Loucy (cell line): ENCODE results near the gene ISCU.

Experiments used
- H2AFZ ChIP-seq: fragments of 200-600 bp; sonication (generic); 2 replicates; pipeline ENCODE4 v1.6.0; 2016; ENCODE audit warnings: antibody characterized with exemption, mild to moderate bottlenecking, low read length, moderate library complexity
- H3F3A ChIP-seq: fragments of 200-600 bp; 2 replicates; pipeline ENCODE4 v1.6.0; 2016; ENCODE audit warnings: antibody characterized with exemption, low read depth, mild to moderate bottlenecking
- H3K27me3 ChIP-seq: fragments of 200-600 bp; sonication (generic); 2 replicates; pipeline ENCODE4 v1.6.1; 2014; ENCODE audit warnings: low read length, mild to moderate bottlenecking; ENCODE audit not compliant: insufficient read depth, poor library complexity, severe bottlenecking
- H3K36me3 ChIP-seq: fragments of 200-600 bp; sonication (generic); 2 replicates; pipeline ENCODE4 v1.6.1; 2016; ENCODE audit warnings: low read length; ENCODE audit not compliant: insufficient read depth
- H3K4me1 ChIP-seq: fragments of 200-600 bp; sonication (generic); 2 replicates; pipeline ENCODE4 v1.5.1; 2014; ENCODE audit warnings: low read length, mild to moderate bottlenecking; ENCODE audit not compliant: insufficient read depth, poor library complexity, severe bottlenecking
- H3K4me2 ChIP-seq: fragments of 200-600 bp; sonication (generic); 2 replicates; pipeline ENCODE4 v1.6.0; 2014; ENCODE audit warnings: antibody characterized with exemption, low read length, low read depth, mild to moderate bottlenecking; ENCODE audit not compliant: poor library complexity, severe bottlenecking
- H3K4me3 ChIP-seq: fragments of 200-600 bp; sonication (generic); 2 replicates; pipeline ENCODE4 v1.5.1; 2014; ENCODE audit warnings: low read length, mild to moderate bottlenecking, mixed read lengths; ENCODE audit not compliant: poor library complexity, severe bottlenecking
- H3K79me2 ChIP-seq: fragments of 200-600 bp; sonication (generic); 2 replicates; pipeline ENCODE4 v1.6.1; 2014; ENCODE audit warnings: low read length; ENCODE audit not compliant: insufficient read depth
- H3K9ac ChIP-seq: fragments of 200-600 bp; sonication (generic); 2 replicates; pipeline ENCODE4 v1.6.0; 2014; ENCODE audit warnings: mild to moderate bottlenecking, low read depth, low read length, moderate library complexity; ENCODE audit not compliant: poor library complexity, severe bottlenecking
- H3K9me2 ChIP-seq: fragments of 200-600 bp; sonication (generic); replicated peaks from 2 replicates; pipeline ENCODE4 v1.6.1; 2016; ENCODE audit warnings: low read depth, low read length, mixed read lengths
- H3K9me3 ChIP-seq: fragments of 200-600 bp; sonication (generic); 2 replicates; pipeline ENCODE4 v1.6.1; 2014; ENCODE audit warnings: mild to moderate bottlenecking, antibody characterized with exemption, low read length, low read depth; ENCODE audit not compliant: insufficient read depth
- H4K20me1 ChIP-seq: fragments of 200-600 bp; sonication (generic); 2 replicates; pipeline ENCODE4 v1.6.0; 2014; ENCODE audit warnings: antibody characterized with exemption, low read length, mild to moderate bottlenecking; ENCODE audit not compliant: insufficient read depth, poor library complexity, severe bottlenecking
- CTCF ChIP-seq: fragments of 200-600 bp; sonication (generic); conservative IDR thresholded peaks from 2 replicates; pipeline ENCODE4 v1.5.1; 2014; ENCODE audit warnings: mild to moderate bottlenecking, antibody characterized with exemption, low read length
- EZH2phosphoT487 ChIP-seq: fragments of 200-600 bp; IDR thresholded peaks from 2 replicates; pipeline ENCODE4 v1.6.1; 2018; ENCODE audit warnings: antibody characterized with exemption, mild to moderate bottlenecking, moderate library complexity, borderline replicate concordance

Gene ISCU

GRCh38 chr12:108580531-108580930, 18.1 kb downstream of the ISCU start:
- no peak overlapping the region for H3K9ac ChIP-seq
- no peak overlapping the region for H3K4me2 ChIP-seq

DNA sequence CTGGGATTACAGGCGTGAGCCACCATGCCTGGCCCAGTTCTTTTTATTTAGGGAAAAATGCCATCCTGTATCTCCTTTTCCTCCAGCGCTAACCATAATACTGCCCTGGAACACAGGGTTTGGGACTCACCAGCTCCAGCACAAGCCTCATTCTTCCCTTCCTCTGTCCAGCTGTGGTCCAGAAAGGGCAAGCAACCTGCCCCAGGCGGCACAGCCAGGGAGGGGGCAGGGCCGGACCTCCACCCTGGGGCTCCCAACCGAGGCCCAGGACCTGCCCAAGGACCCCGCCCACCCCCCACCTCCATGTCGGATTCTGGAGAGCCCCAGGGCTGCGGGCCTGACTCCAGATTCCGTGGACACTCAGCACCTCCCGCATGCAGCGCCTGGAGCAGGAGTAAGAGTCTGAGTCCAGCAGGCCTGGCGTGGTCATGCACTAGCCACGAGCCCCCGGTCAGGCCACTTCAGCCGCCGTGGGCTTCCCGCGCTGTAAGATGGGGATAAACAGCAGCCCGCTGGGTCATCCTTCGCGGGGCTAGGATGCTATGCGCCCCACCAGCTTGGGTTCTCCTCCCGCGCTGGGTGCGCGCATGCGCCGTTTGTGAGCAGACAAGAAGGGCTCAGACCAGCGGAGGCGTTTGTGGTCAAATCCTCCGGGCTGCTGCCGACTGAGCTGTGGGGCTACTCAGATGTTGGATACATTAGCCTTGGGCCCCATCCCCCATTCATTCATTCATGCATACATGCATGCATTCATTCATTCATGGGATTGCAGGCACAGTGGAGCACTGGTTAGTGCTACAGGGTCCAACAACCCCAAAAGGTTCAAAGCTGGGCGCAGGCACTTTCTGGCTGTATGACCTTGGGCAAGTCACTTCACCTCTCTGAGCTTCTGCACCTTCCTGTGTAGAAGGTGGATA, 19.2 kb downstream of the ISCU start:
- H2AFZ ChIP-seq: no peak overlapping the region
- no peak overlapping the region for H3K4me2 ChIP-seq
- H3K9ac ChIP-seq: no peak overlapping the region

More at GRCh38 chr12:108580531-108580930, 18.1 kb downstream of the ISCU start:
- no peaks in the 10 kb centered on the region for H4K20me1 ChIP-seq
- no peak overlapping the region for H3K4me3 ChIP-seq
- H3K27me3 ChIP-seq: no peaks in the 10 kb centered on the region
- H2AFZ ChIP-seq: no peak overlapping the region
- H3K36me3 ChIP-seq: no peaks in the 10 kb centered on the region
- H3K4me1 ChIP-seq: no peaks in the 10 kb centered on the region
- no peaks in the 10 kb centered on the region for H3F3A ChIP-seq
- TF ChIP-seq EZH2phosphoT487 (no peak), CTCF (no peak)
- H3K79me2 ChIP-seq: no peaks in the 10 kb centered on the region
- H3K9me3 ChIP-seq: no peaks in the 10 kb centered on the region
- H3K9me2 ChIP-seq: no peaks in the 10 kb centered on the region

GRCh38 chr12:108582509-108582908, 20.1 kb downstream of the ISCU start:
- Histone ChIP-seq H3K9ac (no peak overlapping the region), H3K79me2 (no peaks in the 10 kb centered on the region), H3K4me1 (no peaks in the 10 kb centered on the region), H3K4me3 (no peak overlapping the region), H3K9me3 (no peaks in the 10 kb centered on the region), H4K20me1 (no peaks in the 10 kb centered on the region), H2AFZ (no peak overlapping the region), H3K9me2 (no peaks in the 10 kb centered on the region), H3K27me3 (no peaks in the 10 kb centered on the region), H3F3A (no peaks in the 10 kb centered on the region), H3K36me3 (no peaks in the 10 kb centered on the region), H3K4me2 (no peak overlapping the region)
- no peak for TF ChIP-seq EZH2phosphoT487

More for the DNA sequence above, 19.2 kb downstream of the ISCU start:
- H3K4me3 ChIP-seq: no peak overlapping the region
- no peaks in the 10 kb centered on the region for H3K4me1 ChIP-seq
- no peaks in the 10 kb centered on the region for H4K20me1 ChIP-seq
- TF ChIP-seq CTCF (no peak), EZH2phosphoT487 (no peak)
- H3F3A ChIP-seq: no peaks in the 10 kb centered on the region
- no peaks in the 10 kb centered on the region for H3K9me2 ChIP-seq
- no peaks in the 10 kb centered on the region for H3K36me3 ChIP-seq
- no peaks in the 10 kb centered on the region for H3K9me3 ChIP-seq
- no peaks in the 10 kb centered on the region for H3K79me2 ChIP-seq
- H3K27me3 ChIP-seq: no peaks in the 10 kb centered on the region
